Measurements from ENCODE around the gene MAGI1. TPM values are rescaled to one million over a fixed set of nuclear protein-coding genes. Genes with fewer than 3 reads are reported as not detected.

Gene MAGI1
- total RNA-seq, 2 donors from 2014 or later: 23.4 to 41.4 TPM

DNA sequence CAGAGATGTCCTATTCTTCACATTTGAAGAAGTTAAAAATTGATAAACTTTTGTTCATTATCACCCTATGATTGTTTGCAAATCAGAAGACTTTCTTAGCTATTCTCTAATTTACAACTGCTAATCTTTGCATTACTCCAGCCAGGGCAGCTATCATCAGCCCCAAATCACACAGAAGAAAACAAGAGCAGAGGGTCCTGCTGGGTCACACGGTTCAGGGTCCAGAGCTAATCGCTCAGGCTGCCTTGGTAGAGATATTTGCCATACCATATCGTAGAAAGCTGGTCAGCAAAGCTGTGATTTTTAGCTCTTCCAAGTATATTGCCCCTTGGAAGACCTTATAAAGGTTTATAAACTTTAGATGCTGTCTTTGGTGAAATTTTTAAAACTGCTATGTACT, 181.4 kb downstream of the MAGI1 start:
- intact Hi-C loops (cut with DNase I): no loop called here
- TF ChIP-seq, protein P1, sequence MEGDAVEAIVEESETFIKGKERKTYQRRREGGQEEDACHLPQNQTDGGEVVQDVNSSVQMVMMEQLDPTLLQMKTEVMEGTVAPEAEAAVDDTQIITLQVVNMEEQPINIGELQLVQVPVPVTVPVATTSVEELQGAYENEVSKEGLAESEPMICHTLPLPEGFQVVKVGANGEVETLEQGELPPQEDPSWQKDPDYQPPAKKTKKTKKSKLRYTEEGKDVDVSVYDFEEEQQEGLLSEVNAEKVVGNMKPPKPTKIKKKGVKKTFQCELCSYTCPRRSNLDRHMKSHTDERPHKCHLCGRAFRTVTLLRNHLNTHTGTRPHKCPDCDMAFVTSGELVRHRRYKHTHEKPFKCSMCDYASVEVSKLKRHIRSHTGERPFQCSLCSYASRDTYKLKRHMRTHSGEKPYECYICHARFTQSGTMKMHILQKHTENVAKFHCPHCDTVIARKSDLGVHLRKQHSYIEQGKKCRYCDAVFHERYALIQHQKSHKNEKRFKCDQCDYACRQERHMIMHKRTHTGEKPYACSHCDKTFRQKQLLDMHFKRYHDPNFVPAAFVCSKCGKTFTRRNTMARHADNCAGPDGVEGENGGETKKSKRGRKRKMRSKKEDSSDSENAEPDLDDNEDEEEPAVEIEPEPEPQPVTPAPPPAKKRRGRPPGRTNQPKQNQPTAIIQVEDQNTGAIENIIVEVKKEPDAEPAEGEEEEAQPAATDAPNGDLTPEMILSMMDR (IDR thresholded peaks at IDR 0.05): no peak
- no peak for DNase-seq
- no peak overlapping the region for H3K4me3 ChIP-seq
- no peaks in the 10 kb centered on the region for H3K27me3 ChIP-seq
- no peaks in the 10 kb centered on the region for H3K9me3 ChIP-seq
- H3K9ac ChIP-seq (ENCODE audit: low read depth in 2 of 2, low read length in 2 of 2): no peak overlapping the region
- no peak overlapping the region for H3K27ac ChIP-seq
- H3K4me1 ChIP-seq: no peaks in the 10 kb centered on the region
- no peaks in the 10 kb centered on the region for H3K36me3 ChIP-seq

DNA sequence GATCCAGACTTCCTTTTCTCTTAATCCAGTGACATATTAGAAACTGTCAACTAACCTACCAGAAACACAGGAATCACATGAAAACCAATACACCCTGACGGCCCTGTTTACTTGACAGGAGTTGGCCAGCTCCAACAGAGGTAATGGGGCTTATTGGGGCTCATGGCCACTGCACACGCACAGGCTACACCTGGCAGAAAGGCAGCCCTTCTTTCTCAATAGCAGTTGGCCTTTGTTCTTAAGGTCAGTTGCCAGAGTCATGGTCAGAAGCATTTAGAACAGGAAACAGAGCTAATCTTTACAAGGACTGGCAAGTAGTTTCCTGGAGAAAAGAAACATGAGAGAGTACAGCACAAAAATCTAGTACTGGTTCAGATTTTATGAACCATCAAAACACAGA, 181.8 kb downstream of the MAGI1 start:
- H3K4me1 ChIP-seq: no peaks in the 10 kb centered on the region
- DNase-seq: no peak
- intact Hi-C loops (cut with DNase I): no loop called here
- no peak overlapping the region for H3K9ac ChIP-seq (ENCODE audit: low read depth in 2 of 2, low read length in 2 of 2)
- H3K9me3 ChIP-seq: no peaks in the 10 kb centered on the region
- TF ChIP-seq, protein P1 (IDR thresholded peaks at IDR 0.05): no peak
- H3K27ac ChIP-seq: no peak overlapping the region
- H3K4me3 ChIP-seq: no peak overlapping the region
- no peaks in the 10 kb centered on the region for H3K27me3 ChIP-seq
- no peaks in the 10 kb centered on the region for H3K36me3 ChIP-seq

GRCh38 chr3:65855370-65856100, 183.2 kb downstream of the MAGI1 start:
- H3K9me3 ChIP-seq: no peaks in the 10 kb centered on the region
- TF ChIP-seq, protein P1 (IDR thresholded peaks at IDR 0.05): no peak
- no peaks in the 10 kb centered on the region for H3K27me3 ChIP-seq
- H3K27ac ChIP-seq: peak overlapping the region; percentile 17
- intact Hi-C loops (cut with DNase I): no loop called here
- no peaks in the 10 kb centered on the region for H3K36me3 ChIP-seq
- no peak overlapping the region for H3K9ac ChIP-seq (ENCODE audit: low read depth in 2 of 2, low read length in 2 of 2)
- no peak overlapping the region for H3K4me3 ChIP-seq
- no peak for DNase-seq
- H3K4me1 ChIP-seq: no peaks in the 10 kb centered on the region

GRCh38 chr3:65854606-65855304, 184.0 kb downstream of the MAGI1 start:
- Histone ChIP-seq H3K4me3 (no peak overlapping the region), H3K9me3 (no peaks in the 10 kb centered on the region), H3K9ac (ENCODE audit: low read depth in 2 of 2, low read length in 2 of 2) (no peak overlapping the region), H3K4me1 (no peaks in the 10 kb centered on the region), H3K36me3 (no peaks in the 10 kb centered on the region), H3K27ac (peak overlapping the region; percentile 17), H3K27me3 (no peaks in the 10 kb centered on the region)
- DNase-seq: peak; percentile 72
- intact Hi-C loops (cut with DNase I): no loop called here
- TF ChIP-seq, protein P1 (IDR thresholded peaks at IDR 0.05): no peak

GRCh38 chr3:65851827-65852226, 186.9 kb downstream of the MAGI1 start:
- no peak overlapping the region for H3K4me3 ChIP-seq
- no peaks in the 10 kb centered on the region for H3K4me1 ChIP-seq
- no peaks in the 10 kb centered on the region for H3K9me3 ChIP-seq
- no peaks in the 10 kb centered on the region for H3K36me3 ChIP-seq
- intact Hi-C loops (cut with DNase I): no loop called here
- no peak overlapping the region for H3K9ac ChIP-seq (ENCODE audit: low read depth in 2 of 2, low read length in 2 of 2)
- TF ChIP-seq, protein P1 (IDR thresholded peaks at IDR 0.05): no peak
- no peak overlapping the region for H3K27ac ChIP-seq
- no peak for DNase-seq
- H3K27me3 ChIP-seq: no peaks in the 10 kb centered on the region

All from colonic mucosa (tissue), 4 donors.